Panc1 (cell line): ENCODE results near the gene PDCD1. TPM values are rescaled to one million over a fixed set of nuclear protein-coding genes. Genes with fewer than 3 reads are reported as not detected.

ENCODE experiments used
- ATAC-seq: fragments of 200-7000 bp; cut with Tn5 transposase; 2 replicates; pipeline ENCODE4 v1.9.1; 2020; ENCODE audit warnings: mild to moderate bottlenecking, moderate library complexity
- BruUV-seq: library from RNA; stranded (reverse); fragments of 400-500 nt; replicated peaks from 2 replicates; lab custom pipeline; 2021; lab: Mats Ljungman, UMichigan
- CTCF ChIA-PET: fragments of 300-600 bp; sonication (Branson Sonifier 250); formaldehyde crosslinking; loops from one replicate; lab custom pipeline; 2022; ENCODE audit warnings: antibody characterized with exemption; lab: Charles Lee
- POLR2A ChIA-PET: fragments of 300-600 bp; sonication (Branson Sonifier 250); formaldehyde crosslinking; loops from one replicate; lab custom pipeline; 2022; ENCODE audit warnings: antibody characterized with exemption; lab: Charles Lee
- DNase-seq: peaks from one replicate; pipeline ENCODE4 v3.0.0-alpha.2; 2010; ENCODE audit warnings: low read depth, low spot score
- H3K27ac ChIP-seq: 2 replicates; pipeline ENCODE4 v1.5.1; 2011; ENCODE audit warnings: mild to moderate bottlenecking, low read length, inconsistent platforms
- H3K27me3 ChIP-seq: fragments of 200-500 bp; sonication (Bioruptor generic); 2 replicates; pipeline ENCODE4 v1.6.0; 2014; ENCODE audit warnings: low read length, inconsistent platforms; ENCODE audit not compliant: control insufficient read depth, insufficient read depth
- H3K36me3 ChIP-seq: fragments of 200-500 bp; sonication (Bioruptor generic); 2 replicates; pipeline ENCODE4 v1.5.1; 2014; ENCODE audit warnings: inconsistent platforms, mild to moderate bottlenecking, low read length, moderate library complexity; ENCODE audit not compliant: control insufficient read depth, insufficient read depth
- H3K4me1 ChIP-seq: 2 replicates; pipeline ENCODE4 v1.5.1; 2011; ENCODE audit warnings: inconsistent platforms, mild to moderate bottlenecking, low read length, moderate library complexity; ENCODE audit not compliant: control insufficient read depth, insufficient read depth
- H3K4me3 ChIP-seq, 2 experiments: 2 replicates each; pipeline ENCODE4 v1.5.1; 2011 to 2012; ENCODE audit warnings: low read depth in 2 of 2, low read length in 2 of 2, mild to moderate bottlenecking in 2 of 2, inconsistent platforms in 1 of 2, moderate library complexity in 1 of 2
- H3K9me3 ChIP-seq: fragments of 200-500 bp; sonication (Bioruptor generic); 2 replicates; pipeline ENCODE4 v1.5.1; 2014; ENCODE audit warnings: low read depth, mild to moderate bottlenecking, inconsistent platforms, low read length, moderate library complexity; ENCODE audit not compliant: control insufficient read depth, insufficient read depth
- POLR2AphosphoS5 ChIP-seq: IDR thresholded peaks from 2 replicates; pipeline ENCODE4 v1.6.1; 2012; ENCODE audit warnings: mild to moderate bottlenecking, low read depth, low read length, moderate library complexity
- SIN3A ChIP-seq: IDR thresholded peaks from 2 replicates; pipeline ENCODE4 v1.6.1; 2012; ENCODE audit warnings: low read depth, mild to moderate bottlenecking, low read length, moderate library complexity, borderline replicate concordance; ENCODE audit not compliant: insufficient read depth
- TCF7L2 ChIP-seq: IDR thresholded peaks from 2 replicates; pipeline ENCODE4 v1.6.1; 2011; ENCODE audit warnings: mild to moderate bottlenecking, low read depth, low read length, inconsistent platforms
- in situ Hi-C: cut with HindIII; loops from 2 replicates; pipeline ENCODE4 v1.10.0; 2016; ENCODE audit warnings: low sequenced_read_pairs, low pct_unique_long_range_greater_than_20kb
- intact Hi-C: fragments of 100-400 bp; cut with micrococcal nuclease; formaldehyde crosslinking; loops from one replicate; pipeline ENCODE4 v1.10.0; 2022; ENCODE audit not compliant: unreplicated experiment
- total RNA-seq: library from RNA; stranded (reverse); gene quantifications from one replicate; pipeline ENCODE4 v1.2.1, GENCODE V29; 2021; ENCODE audit not compliant: unreplicated experiment
- TF ChIP-seq, protein P1 (sequence below): fragments of 450-650 bp; IDR thresholded peaks from 2 replicates; pipeline ENCODE4 v1.5.1; 2017; ENCODE audit warnings: mild to moderate bottlenecking
- TF ChIP-seq, protein P2 (sequence below), 2 experiments: IDR thresholded peaks; 2 replicates each; pipeline ENCODE4 v1.6.1; 2011 to 2012; ENCODE audit warnings: low read depth in 2 of 2, control low read depth in 1 of 2, low read length in 1 of 2, mild to moderate bottlenecking in 1 of 2, moderate library complexity in 1 of 2; ENCODE audit not compliant: insufficient read depth in 1 of 2

The PDCD1 gene
- total RNA-seq, 1 experiment from 2014 or later: 0.15 TPM

DNA sequence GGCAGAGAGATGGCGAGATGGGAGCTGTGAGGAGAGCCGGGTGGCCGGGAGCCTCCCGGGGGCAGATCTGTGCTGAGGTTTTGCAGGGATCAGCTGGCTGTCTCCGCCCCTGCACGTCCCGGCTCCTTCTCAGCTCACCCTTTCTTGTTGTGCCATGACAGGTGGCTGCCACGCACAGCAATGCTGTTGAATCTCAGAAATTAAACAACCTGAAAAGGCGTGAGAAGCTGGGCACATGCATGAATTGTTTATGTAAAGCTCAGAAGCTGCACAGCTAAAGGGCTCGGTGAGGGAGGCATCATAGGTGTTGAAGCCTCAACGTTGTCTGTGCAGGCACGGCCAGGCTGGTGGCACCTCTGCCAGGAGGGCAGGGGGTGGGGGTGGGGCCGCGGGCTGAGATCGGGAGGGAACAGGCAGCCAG lies 10.0 kb upstream of the PDCD1 start:
- no peaks in the 10 kb centered on the region for H3K36me3 ChIP-seq
- in situ Hi-C loops (no loop called here), intact Hi-C loops (no loop called here)
- no TSS peak for BruUV-seq
- no peaks in the 10 kb centered on the region for H3K9me3 ChIP-seq
- TF ChIP-seq, protein P1, sequence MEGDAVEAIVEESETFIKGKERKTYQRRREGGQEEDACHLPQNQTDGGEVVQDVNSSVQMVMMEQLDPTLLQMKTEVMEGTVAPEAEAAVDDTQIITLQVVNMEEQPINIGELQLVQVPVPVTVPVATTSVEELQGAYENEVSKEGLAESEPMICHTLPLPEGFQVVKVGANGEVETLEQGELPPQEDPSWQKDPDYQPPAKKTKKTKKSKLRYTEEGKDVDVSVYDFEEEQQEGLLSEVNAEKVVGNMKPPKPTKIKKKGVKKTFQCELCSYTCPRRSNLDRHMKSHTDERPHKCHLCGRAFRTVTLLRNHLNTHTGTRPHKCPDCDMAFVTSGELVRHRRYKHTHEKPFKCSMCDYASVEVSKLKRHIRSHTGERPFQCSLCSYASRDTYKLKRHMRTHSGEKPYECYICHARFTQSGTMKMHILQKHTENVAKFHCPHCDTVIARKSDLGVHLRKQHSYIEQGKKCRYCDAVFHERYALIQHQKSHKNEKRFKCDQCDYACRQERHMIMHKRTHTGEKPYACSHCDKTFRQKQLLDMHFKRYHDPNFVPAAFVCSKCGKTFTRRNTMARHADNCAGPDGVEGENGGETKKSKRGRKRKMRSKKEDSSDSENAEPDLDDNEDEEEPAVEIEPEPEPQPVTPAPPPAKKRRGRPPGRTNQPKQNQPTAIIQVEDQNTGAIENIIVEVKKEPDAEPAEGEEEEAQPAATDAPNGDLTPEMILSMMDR: no peak
- no peak for TF ChIP-seq TCF7L2
- TF ChIP-seq POLR2AphosphoS5: no peak
- no peak for TF ChIP-seq SIN3A
- TF ChIP-seq, protein P2, sequence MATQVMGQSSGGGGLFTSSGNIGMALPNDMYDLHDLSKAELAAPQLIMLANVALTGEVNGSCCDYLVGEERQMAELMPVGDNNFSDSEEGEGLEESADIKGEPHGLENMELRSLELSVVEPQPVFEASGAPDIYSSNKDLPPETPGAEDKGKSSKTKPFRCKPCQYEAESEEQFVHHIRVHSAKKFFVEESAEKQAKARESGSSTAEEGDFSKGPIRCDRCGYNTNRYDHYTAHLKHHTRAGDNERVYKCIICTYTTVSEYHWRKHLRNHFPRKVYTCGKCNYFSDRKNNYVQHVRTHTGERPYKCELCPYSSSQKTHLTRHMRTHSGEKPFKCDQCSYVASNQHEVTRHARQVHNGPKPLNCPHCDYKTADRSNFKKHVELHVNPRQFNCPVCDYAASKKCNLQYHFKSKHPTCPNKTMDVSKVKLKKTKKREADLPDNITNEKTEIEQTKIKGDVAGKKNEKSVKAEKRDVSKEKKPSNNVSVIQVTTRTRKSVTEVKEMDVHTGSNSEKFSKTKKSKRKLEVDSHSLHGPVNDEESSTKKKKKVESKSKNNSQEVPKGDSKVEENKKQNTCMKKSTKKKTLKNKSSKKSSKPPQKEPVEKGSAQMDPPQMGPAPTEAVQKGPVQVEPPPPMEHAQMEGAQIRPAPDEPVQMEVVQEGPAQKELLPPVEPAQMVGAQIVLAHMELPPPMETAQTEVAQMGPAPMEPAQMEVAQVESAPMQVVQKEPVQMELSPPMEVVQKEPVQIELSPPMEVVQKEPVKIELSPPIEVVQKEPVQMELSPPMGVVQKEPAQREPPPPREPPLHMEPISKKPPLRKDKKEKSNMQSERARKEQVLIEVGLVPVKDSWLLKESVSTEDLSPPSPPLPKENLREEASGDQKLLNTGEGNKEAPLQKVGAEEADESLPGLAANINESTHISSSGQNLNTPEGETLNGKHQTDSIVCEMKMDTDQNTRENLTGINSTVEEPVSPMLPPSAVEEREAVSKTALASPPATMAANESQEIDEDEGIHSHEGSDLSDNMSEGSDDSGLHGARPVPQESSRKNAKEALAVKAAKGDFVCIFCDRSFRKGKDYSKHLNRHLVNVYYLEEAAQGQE (IDR thresholded peaks at IDR 0.05; ENCODE audit: insufficient read depth in 1 of 2, low read depth in 2 of 2, low read length in 1 of 2): no peak
- H3K4me1 ChIP-seq: peaks cover 9% of the 10 kb centered on the region; the same call in 1 of the 2 replicates
- ChIA-PET CTCF (no interaction called here), POLR2A (no interaction called here)
- no peak overlapping the region for H3K4me3 ChIP-seq
- DNase-seq (no peak), ATAC-seq (peak; percentile 8; the same call in 1 of the 2 replicates)
- H3K27ac ChIP-seq: no peak overlapping the region
- H3K27me3 ChIP-seq: no peaks in the 10 kb centered on the region

DNA sequence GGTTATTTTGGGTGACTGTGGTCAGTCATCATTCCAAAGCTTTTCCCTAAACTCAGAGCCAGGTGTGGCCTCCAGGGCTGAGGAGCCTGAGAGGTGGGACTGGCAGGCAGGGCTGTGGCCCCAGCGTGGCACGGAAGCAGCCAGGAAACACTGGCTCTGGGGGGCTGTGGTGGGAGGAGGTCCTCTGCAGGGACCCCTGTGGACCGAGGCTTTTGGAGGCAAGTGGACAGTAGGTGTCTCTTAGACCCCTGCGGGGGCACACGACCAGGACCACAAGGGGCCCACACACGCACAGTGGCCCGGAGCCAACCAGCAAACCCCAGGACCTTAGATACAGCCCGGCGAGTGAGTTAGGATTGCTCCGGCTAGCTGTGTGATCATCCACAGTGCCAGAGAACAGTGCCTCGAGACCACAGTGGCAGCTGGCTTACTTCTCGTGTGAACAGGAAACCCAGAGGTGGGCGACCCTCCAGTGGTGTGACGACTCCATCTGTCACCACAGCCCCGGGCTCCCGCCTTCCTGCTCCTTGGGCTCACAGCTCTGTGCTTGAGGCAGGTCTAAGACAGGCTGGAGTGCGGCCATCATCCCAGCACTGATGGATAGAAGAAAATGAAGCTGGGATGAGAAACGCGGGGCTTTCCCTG lies 9.2 kb upstream of the PDCD1 start:
- intact Hi-C loops: no loop called here
- DNase-seq: no peak
- no peaks in the 10 kb centered on the region for H3K9me3 ChIP-seq
- H3K36me3 ChIP-seq: no peaks in the 10 kb centered on the region
- TF ChIP-seq SIN3A (no peak), TCF7L2 (no peak), POLR2AphosphoS5 (no peak)
- TF ChIP-seq, protein P1: no peak
- TF ChIP-seq, protein P2 (IDR thresholded peaks at IDR 0.05; ENCODE audit: insufficient read depth in 1 of 2, low read depth in 2 of 2, low read length in 1 of 2): no peak
- ATAC-seq: peak; percentile 15; the same call in 1 of the 2 replicates
- CTCF ChIA-PET: interaction anchor here (0.6 kb wide), 1 partner anchor 23 kb away, joined by 3 read pairs; no protein-coding TSS in a partner anchor
- H3K4me1 ChIP-seq: peaks cover 9% of the 10 kb centered on the region; the same call in 1 of the 2 replicates
- POLR2A ChIA-PET: no interaction called here
- H3K4me3 ChIP-seq: no peak overlapping the region
- H3K27ac ChIP-seq: no peak overlapping the region
- BruUV-seq: no TSS peak
- in situ Hi-C loops: no loop called here
- no peaks in the 10 kb centered on the region for H3K27me3 ChIP-seq
